H7 (cell line): ENCODE data around the gene RBM48. TPM values are rescaled to one million over a fixed set of nuclear protein-coding genes. Genes with fewer than 3 reads are reported as not detected.
"Not testable (repeated sequence)": the region's sequence is repeated elsewhere in the genome, so short reads cannot be mapped to it uniquely, and the experiment has no call there.

ENCODE experiments used
- DNase-seq: peaks from one replicate; pipeline ENCODE4 v3.0.0; 2012
- H3K27me3 ChIP-seq: 2 replicates; pipeline ENCODE4 v1.6.0; 2011; ENCODE audit warnings: mild to moderate bottlenecking, low read length; ENCODE audit not compliant: control insufficient read depth, insufficient read depth
- H3K36me3 ChIP-seq: replicated peaks from 2 replicates; pipeline ENCODE4 v1.5.1; 2011; ENCODE audit warnings: low read length; ENCODE audit not compliant: control insufficient read depth, insufficient read depth
- H3K4me3 ChIP-seq: 2 replicates; pipeline ENCODE4 v1.5.1; 2011; ENCODE audit warnings: low read depth, mild to moderate bottlenecking, control low read depth, low read length, moderate library complexity; ENCODE audit not compliant: insufficient read depth
- total RNA-seq: library from RNA; depleted of rRNA; stranded (reverse); fragments of >200 nt; shearing (Covaris generic); gene quantifications from 2 replicates; pipeline ENCODE4 v1.2.3, GENCODE V29; 2014; rRNA removed

RBM48 gene
- total RNA-seq = 4.4 and 10.7 TPM in 2 replicates

DNA sequence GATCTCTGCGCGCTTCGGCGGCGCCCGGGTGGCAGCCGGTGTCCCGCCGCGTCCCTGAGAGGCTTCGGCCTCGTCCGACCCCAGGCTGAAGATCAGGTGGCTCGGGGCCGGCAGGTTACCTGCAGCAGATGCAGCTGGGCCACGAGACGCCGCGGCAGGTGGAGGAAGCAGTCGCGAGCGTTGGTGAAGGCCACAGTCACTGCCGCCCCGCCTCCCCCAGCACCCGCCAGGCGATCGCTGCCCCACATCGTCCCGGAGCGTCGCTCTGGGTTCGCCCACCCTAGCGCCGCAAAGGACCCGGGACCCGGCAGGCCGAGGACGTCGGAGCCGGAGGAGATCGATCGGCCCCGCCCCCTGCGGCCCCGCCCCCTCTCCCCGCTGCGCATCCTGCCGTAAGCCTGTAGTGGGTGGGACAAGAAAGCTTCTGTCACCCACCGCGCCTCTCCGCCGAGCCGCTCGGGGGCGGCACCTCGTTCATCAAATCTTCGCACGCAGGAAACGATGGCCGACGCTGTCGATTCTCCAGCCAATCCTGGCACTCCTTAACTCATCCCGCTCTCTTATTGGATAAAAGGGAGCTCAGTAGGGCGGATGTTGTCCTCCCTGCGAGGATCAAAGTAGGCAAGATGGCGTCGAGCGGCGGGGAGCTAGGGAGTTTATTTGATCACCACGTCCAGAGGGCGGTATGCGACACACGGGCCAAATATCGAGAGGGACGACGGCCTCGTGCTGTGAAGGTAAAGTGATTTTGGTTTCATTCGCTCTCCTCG, at the start of gene RBM48, which contains the start of gene PEX1:
RBM48 (plus strand) TSS at position 608 of the 770 bp plus-strand sequence; CDS start at position 627, 19 bp downstream.
PEX1 (minus strand) TSS at position 333 of the 770 bp plus-strand sequence; CDS start at position 248, 85 bp downstream.
- DNase-seq = peak; percentile 94
- no peaks in the 10 kb centered on the region for H3K27me3 ChIP-seq
- peak within 1 kb of the TSS; percentile 90 for H3K4me3 ChIP-seq
- H3K36me3 ChIP-seq = peaks cover 6% of the 10 kb centered on the region

DNA sequence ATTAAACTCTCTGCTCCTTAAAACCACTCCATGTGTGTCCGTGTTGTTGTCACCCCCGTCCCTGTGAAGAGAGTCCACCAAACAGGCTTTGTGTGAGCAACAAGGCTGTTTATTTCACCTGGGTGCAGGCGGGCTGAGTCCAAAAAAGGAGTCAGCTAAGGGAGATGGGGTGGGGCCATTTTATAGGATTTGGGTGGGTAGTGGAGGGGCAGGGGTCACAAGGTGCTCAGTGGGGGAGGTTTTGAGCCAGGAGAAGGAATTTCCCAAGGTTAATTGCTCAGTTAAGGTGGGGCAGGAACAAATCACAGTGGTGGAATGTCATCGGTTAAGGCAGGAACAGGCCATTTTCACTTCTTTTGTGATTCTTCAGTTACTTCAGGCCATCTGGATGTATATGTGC, 49.4 kb upstream of the RBM48 start:
- not testable (repeated sequence) for DNase-seq, H3K27me3 ChIP-seq, H3K4me3 ChIP-seq, H3K36me3 ChIP-seq

DNA sequence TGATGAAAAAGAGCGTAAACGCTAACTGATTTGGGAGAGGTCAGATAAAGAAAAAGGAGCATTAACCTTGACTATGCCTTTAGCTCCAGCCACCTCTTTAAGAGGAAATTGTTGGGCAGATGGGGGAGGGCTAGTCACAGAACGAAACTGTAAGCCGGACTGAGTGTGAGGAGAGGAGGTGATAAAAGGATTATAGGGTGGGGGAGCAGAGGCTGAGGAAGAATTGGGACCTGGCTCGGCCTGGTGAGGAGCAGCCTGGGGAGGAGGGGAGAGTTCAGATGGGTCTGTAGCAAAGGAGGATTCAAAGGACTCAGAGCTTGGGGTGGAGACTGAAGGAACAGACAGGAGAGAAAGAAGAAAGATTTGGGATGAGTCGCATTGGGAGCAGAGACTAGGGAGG, 45.0 kb upstream of the RBM48 start:
- not testable (repeated sequence) for H3K27me3 ChIP-seq, H3K4me3 ChIP-seq, H3K36me3 ChIP-seq, DNase-seq

DNA sequence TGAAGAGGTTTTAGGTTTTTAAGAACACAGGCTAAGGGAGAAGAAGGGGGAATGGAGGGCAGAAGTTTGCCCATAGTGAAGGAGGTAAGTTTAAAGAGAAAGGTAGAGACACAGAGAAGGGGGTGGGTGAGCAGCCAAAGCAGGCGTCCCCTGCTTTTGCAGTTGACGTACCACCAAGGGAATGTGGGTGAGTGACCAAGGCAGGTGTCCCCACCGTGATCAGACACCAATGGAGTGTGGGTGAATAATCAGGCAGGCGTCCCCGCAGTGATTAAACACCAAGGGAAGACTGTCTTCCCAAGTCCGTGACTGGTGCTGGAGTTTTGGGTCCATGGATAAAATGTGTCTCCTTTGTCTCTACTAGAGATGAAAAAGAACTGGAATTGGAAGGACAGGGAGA, 44.4 kb upstream of the RBM48 start:
- DNase-seq, H3K36me3 ChIP-seq, H3K4me3 ChIP-seq: not testable (repeated sequence)

DNA sequence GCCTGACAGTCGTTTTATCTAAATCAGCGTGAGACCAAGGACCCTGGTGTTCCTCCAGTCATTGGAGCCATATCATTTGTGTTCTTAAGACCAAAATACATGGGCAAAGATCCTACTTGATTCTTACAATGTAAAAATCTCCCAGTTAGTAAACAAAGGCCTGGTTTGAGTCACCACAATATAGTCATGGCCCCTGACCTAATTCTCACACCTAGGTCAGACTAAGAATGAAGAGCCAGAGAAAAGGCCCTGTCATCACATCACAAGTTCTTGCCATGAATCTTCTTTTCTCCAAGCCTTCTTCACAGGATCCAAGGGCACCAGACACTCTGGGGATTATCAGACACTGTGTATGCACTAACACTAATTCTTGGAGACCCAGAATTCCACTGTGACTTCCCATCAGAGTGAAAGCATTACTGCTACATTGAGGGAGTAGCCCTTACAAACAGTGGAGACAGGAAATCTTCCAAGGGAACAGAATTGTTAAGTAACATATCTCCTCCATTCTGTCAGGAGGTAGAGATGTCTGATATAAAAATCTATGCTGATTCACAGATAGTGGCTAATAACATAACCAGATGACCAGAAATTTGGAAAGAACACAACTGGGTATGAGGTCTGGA, 43.2 kb upstream of the RBM48 start:
- no peaks in the 10 kb centered on the region for H3K27me3 ChIP-seq
- no peak overlapping the region for H3K4me3 ChIP-seq
- no peak for DNase-seq
- peaks cover 2% of the 10 kb centered on the region for H3K36me3 ChIP-seq

More for the DNA sequence above, 44.4 kb upstream of the RBM48 start:
- not testable (repeated sequence) for H3K27me3 ChIP-seq

DNA sequence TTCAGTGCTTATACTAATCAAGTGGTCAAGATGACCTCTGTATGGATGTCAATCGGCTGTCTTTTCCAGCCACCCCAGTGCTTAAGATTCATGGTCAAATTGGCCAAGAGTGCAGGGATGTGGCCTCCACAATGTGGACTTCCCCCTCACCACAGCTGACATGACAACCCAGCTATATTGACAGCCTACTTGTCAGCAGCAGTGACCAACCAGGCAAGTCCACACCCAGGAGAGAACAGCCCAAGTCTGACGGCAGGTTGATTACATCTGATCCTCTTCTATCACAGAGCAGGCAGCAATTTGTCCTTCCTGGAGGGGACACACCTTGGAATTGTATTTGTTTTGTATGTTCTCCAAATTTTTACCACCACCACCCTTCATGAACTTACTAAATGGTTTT, 42.6 kb upstream of the RBM48 start:
- H3K27me3 ChIP-seq = no peaks in the 10 kb centered on the region
- peaks cover 2% of the 10 kb centered on the region for H3K36me3 ChIP-seq
- no peak overlapping the region for H3K4me3 ChIP-seq
- DNase-seq = no peak

DNA sequence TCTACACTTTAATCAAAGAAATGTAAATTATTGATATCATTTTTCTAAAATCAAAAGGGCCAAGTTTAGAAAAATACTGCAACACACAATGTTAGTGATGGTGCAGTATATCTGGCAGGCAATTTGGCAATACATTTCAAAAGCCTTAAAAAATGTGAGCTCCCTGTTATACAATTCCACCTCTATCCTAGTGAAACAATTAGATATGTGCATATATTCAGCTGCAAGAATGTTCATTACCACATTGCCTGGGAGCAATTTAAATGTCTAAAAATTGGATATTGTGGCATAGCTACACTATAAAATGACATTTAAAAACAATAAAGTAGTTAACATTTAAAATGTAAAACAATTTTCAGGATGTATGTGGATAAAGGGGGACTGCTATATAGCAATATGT, 40.8 kb upstream of the RBM48 start:
- H3K27me3 ChIP-seq = no peaks in the 10 kb centered on the region
- no peak overlapping the region for H3K4me3 ChIP-seq
- DNase-seq = no peak
- peaks cover 5% of the 10 kb centered on the region for H3K36me3 ChIP-seq

DNA sequence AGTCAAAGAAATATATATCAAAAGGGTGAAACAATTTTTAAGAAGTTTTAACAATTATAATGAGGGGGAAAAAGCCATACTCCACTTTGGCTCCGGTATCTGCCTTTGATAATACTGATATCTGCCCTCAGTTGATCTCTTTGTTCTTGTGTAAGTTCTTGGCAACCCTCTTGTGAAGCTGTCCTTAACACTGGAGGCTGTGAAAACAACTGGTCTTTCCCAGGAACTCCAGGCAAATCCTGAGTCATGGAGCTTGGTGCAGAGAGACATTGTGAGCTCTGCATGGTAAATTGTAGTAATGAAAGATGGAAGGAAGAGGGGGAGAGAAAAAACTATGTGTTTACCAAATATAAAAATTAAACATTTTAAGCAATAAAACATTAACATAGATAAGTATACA, 39.0 kb upstream of the RBM48 start:
- DNase-seq = no peak
- H3K36me3 ChIP-seq = peaks cover 8% of the 10 kb centered on the region
- H3K27me3 ChIP-seq = no peaks in the 10 kb centered on the region
- H3K4me3 ChIP-seq = no peak overlapping the region

DNA sequence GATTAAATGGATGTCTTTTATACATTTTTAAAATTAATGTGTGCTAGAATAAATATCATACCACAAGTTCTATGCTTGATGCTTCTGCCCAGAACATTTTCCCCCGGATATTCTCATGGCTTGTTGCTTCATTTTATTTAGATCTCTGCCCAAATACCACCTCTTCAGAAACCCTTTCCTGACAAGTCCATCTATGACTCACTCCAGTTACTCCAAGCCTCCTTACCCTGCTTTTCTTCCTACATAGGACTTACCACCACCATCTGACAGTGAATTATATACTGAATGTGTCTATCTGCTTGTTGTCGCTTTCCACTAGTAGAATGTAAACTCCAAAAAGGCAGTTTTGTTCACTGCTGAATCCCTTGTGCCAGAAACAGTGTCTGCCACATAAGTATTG, 31.7 kb upstream of the RBM48 start:
- H3K27me3 ChIP-seq = no peaks in the 10 kb centered on the region
- H3K36me3 ChIP-seq = peaks cover 15% of the 10 kb centered on the region
- H3K4me3 ChIP-seq = no peak overlapping the region
- DNase-seq = no peak

DNA sequence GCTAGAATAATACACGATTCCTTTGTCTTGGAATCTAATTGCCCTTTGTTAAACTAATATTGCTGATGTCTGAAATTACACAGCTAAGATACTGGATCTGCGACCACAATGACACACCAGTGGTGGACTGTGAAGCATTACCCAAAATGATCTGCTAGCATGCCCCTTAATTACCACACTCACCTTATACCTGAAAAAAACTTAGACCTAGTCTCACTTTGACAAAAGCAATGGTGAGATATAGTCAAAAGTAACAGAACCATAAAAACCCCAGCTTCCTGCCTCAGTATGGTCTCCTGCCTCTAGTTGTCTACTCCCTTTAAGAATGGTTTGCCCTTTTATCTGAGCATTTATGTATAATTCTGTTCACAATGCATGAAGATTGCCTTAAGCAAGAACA, 30.0 kb upstream of the RBM48 start:
- DNase-seq = no peak
- no peak overlapping the region for H3K4me3 ChIP-seq
- peaks cover 11% of the 10 kb centered on the region for H3K36me3 ChIP-seq
- H3K27me3 ChIP-seq = no peaks in the 10 kb centered on the region

DNA sequence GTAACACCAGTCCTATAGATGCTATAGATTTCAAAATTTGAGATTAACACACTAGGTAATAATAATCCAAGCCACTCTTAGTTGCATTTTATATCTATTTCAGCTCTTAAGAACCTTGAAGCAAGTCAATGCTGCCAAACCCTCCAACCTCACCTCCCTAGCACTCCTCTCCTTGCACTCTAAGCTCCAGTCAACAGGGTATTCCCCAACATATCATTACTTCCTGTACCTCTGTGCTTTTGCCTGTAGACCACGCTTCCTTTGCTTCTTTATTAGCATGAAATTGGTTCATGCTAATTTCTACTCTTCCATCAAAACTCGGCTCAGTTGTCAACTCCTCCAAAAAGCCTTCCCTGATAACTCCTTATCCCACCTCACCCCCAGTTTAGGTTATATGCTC, 24.8 kb upstream of the RBM48 start:
- Histone ChIP-seq H3K36me3 (peaks cover 13% of the 10 kb centered on the region), H3K27me3 (no peaks in the 10 kb centered on the region), H3K4me3 (no peak overlapping the region)
- DNase-seq = no peak

DNA sequence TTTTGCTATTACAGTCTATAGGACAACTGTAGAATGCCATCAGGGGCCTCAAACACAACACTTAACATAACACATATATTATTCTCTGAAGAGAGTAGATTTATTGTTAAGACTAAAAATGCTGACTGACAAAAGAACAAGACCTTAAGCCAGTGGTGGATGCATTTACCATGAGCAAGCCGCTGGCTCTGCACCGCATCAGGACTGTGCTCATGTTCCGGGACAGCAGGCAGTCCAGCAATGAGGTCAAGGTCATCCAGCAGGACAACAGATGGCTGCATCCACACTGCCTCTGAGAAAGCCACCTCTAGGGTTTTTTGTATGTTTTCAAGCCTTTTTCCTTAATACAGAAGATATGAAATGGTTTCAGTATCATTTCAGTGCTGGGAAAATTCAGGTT, 24.0 kb upstream of the RBM48 start:
- no peaks in the 10 kb centered on the region for H3K27me3 ChIP-seq
- H3K4me3 ChIP-seq = no peak overlapping the region
- no peak for DNase-seq
- H3K36me3 ChIP-seq = peaks cover 11% of the 10 kb centered on the region; the same call in 1 of the 2 replicates

DNA sequence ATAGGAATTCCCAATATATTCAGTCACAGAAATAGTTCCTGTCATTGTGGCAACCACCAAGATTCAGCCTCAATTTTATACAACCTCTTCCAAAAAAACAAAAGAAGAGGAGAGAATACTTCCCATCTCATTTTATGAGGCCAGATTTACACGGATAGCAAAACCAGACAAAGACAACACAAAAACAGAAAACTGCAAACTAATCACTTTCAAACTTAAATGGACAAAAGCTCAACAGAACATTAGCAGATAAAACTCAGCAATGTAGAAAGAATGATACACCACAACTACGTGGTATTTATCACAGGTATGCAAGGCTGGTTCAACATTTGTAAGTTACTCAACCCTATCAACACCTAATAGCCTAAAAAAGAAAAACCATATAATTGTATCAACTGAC, 22.2 kb upstream of the RBM48 start:
- no peak for DNase-seq
- Histone ChIP-seq H3K27me3 (no peaks in the 10 kb centered on the region), H3K4me3 (no peak overlapping the region), H3K36me3 (peaks cover 3% of the 10 kb centered on the region; the same call in 1 of the 2 replicates)

DNA sequence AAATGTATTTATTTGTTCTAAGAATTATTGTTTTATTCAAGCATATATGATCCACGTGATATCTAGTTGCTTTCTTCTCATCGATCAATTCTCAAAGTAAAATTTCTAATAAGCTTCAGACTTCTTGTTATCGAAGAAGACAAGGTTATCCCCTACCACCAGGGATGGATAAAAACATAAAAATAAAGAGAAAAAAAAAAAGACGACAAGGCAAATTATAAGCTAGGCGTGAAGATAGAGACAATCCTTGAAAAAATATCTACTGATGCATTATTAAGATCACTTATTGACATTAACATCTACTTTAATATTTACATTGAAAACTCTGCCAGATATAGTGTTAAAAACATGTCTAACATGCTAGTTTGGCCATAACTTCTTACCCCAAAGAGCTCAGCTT, 19.6 kb upstream of the RBM48 start:
- H3K27me3 ChIP-seq = no peaks in the 10 kb centered on the region
- DNase-seq = no peak
- peaks cover 5% of the 10 kb centered on the region for H3K36me3 ChIP-seq
- H3K4me3 ChIP-seq = no peak overlapping the region

DNA sequence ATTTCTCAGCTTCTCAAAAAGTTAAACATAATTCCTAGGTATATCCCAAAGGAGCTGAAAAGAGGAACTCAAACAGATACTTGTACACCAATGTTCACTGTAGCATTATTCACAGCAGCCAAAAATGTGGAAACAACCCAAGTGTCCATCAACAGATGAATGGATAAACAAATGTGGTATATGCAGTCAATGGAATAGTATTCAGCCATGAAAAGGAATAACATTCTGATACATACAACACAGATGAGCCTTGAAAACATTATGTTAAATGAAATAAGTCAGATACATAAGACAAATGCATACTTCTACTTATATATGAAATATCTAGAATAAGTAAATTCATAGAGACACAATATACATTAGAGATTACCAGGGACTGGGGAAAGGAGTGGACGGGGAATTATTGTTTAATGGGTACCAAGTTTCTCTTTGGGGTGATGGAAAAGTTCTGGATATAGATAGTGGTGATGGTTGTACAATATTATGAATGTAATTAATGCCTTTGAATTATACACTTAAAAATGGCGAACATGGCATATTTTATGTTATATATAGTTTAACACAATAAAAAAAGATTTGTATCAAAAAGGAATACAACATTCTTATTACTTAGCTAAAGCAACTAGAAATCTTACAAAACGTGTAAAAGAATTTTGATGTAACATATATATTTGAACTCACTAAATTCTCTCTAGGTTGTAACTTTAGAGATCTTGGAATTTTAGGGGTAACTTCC, 15.3 kb upstream of the RBM48 start:
- Histone ChIP-seq H3K36me3 (peaks cover 6% of the 10 kb centered on the region), H3K4me3 (no peak overlapping the region), H3K27me3 (no peaks in the 10 kb centered on the region)
- no peak for DNase-seq
